Lung (tissue), 12 donors: ENCODE results near the gene LNP1. TPM values are rescaled to one million over a fixed set of nuclear protein-coding genes. Genes with fewer than 3 reads are reported as not detected.

ENCODE experiments used
- ATAC-seq: fragments of 200-7000 bp; cut with Tn5 transposase; one replicate; pipeline ENCODE4 v1.9.1; 2020; ENCODE audit warnings: moderate number of reproducible peaks; ENCODE audit not compliant: insufficient read depth, low FRiP score
- DNase-seq, 3 donors: peaks; one replicate each; pipeline ENCODE4 v3.0.0-alpha.2; 2013 to 2017
- H3K27ac ChIP-seq, 2 donors: one replicate each; pipeline ENCODE4 v1.5.1; 2013; ENCODE audit warnings: mild to moderate bottlenecking in 2 of 2, moderate library complexity in 2 of 2, control low read depth in 1 of 2, inconsistent platforms in 1 of 2, low read depth in 1 of 2, low read length in 1 of 2
- H3K27me3 ChIP-seq, 3 donors: one replicate each; pipeline ENCODE4 v1.5.1; 2013; ENCODE audit warnings: low read length in 2 of 3; ENCODE audit not compliant: control insufficient read depth in 3 of 3, insufficient read depth in 3 of 3
- H3K36me3 ChIP-seq, 4 donors: one replicate each; pipeline ENCODE4 v1.5.1; 2013; ENCODE audit warnings: low read length in 4 of 4, mild to moderate bottlenecking in 1 of 4, moderate library complexity in 1 of 4; ENCODE audit not compliant: control insufficient read depth in 4 of 4, insufficient read depth in 4 of 4
- H3K4me1 ChIP-seq, 5 donors: one replicate each; pipeline ENCODE4 v1.5.1; 2013; ENCODE audit warnings: low read length in 5 of 5, mild to moderate bottlenecking in 2 of 5, moderate library complexity in 1 of 5; ENCODE audit not compliant: control insufficient read depth in 5 of 5, insufficient read depth in 5 of 5
- H3K4me3 ChIP-seq: one replicate; pipeline ENCODE4 v1.5.1; 2013; ENCODE audit warnings: mild to moderate bottlenecking, control low read depth, moderate library complexity
- H3K9ac ChIP-seq, 2 donors: one replicate each; pipeline ENCODE4 v1.5.1; 2013; ENCODE audit warnings: low read length in 2 of 2, control low read depth in 1 of 2; ENCODE audit not compliant: insufficient read depth in 1 of 2
- H3K9me3 ChIP-seq, 4 donors: one replicate each; pipeline ENCODE4 v1.5.1; 2013; ENCODE audit warnings: low read length in 3 of 4, mild to moderate bottlenecking in 1 of 4, moderate library complexity in 1 of 4; ENCODE audit not compliant: control insufficient read depth in 4 of 4, insufficient read depth in 3 of 4
- WGBS, 2 donors: extraction: QIAGEN DNeasy Blood & Tissue Kit; methylation state at CpG; one replicate each; pipeline ENCODE4 v1.1.7; 2013; 5-methylcytosine and 5-hydroxymethylcytosine counted together
- polyA plus RNA-seq, 2 donors: library from polyadenylated mRNA; stranded (reverse); fragments of 200-250 nt; gene quantifications; one replicate each; pipeline ENCODE4 v1.2.1, GENCODE V29; 2013
- total RNA-seq, 2 donors: library from RNA; depleted of rRNA in 1 of 2; stranded (reverse); fragments of >200 nt in 1 of 2; gene quantifications; one replicate each; pipeline ENCODE4 v1.2.1, GENCODE V29; 2014 to 2021
- TF ChIP-seq, protein P1 (sequence below): IDR thresholded peaks from 2 replicates; pipeline ENCODE4 v1.5.1; 2012; ENCODE audit warnings: mild to moderate bottlenecking; ENCODE audit errors: control extremely low read depth, extremely low read depth
- donor health status: control.
- donor health status: control.
- donor health status: Bipolar disorder and iron deficiency.
- donor health status: healthy.
- donor health status: DM: yes; HTN: yes; CAD: no.

Gene LNP1
- total and polyA plus RNA-seq, 4 donors: 1.1 to 5.8 (median 2.2) TPM

DNA sequence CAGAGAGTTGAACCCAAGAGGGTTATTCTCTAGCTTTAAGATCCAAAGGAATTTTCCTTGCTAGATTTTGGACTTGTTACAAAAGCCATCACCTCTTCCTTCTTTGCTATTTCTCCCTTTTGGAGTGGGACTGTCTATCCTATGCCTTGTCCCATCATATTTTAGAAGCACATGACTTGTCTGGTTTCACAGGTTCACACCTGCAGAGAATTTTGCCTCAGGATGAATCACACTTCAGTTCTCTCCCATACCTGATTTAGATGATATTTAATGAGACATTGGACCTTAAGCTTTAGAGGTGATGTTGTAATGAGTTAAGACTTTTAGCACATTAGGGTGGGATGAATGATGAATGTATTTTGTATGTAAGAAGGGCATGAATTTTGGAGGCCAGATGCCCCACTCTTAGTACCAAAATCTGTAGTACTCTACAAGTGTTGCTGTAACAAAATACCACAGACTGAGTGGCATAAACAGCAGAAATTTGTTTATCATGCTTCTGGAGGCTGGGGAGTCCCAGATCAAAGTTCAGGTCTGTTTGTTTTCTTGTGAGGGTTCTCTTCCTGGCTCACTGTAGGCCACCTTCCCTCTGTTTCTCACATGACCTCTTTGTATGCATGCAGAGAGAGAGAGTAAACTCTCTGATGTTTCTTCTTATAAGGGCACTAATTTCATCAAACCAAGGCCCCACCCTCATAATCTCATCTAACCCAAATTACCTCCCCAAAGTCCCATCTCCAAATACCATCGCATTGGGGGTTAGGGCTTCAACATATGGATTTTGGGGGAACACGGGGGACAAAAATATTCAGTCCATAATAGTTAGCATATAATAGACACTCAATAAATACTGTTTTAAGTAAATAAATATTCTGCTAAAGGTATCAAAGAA is 10.0 kb downstream of the LNP1 start:
- H3K9me3 ChIP-seq: peaks cover 0 to 10% (median 3%) of the 10 kb centered on the region in 4 donors
- no peak for ATAC-seq
- peaks cover 0 to 16% (median 3%) of the 10 kb centered on the region in 4 donors for H3K36me3 ChIP-seq
- no peaks in the 10 kb centered on the region for H3K4me1 ChIP-seq
- no peak overlapping the region for H3K9ac ChIP-seq
- no peaks in the 10 kb centered on the region for H3K27me3 ChIP-seq
- H3K4me3 ChIP-seq: no peak overlapping the region
- DNase-seq: no peak
- no peak overlapping the region for H3K27ac ChIP-seq
- WGBS, 2 donors: 99 to 100% methylated on average over 2 of the region's 2 CpGs
- TF ChIP-seq, protein P1, sequence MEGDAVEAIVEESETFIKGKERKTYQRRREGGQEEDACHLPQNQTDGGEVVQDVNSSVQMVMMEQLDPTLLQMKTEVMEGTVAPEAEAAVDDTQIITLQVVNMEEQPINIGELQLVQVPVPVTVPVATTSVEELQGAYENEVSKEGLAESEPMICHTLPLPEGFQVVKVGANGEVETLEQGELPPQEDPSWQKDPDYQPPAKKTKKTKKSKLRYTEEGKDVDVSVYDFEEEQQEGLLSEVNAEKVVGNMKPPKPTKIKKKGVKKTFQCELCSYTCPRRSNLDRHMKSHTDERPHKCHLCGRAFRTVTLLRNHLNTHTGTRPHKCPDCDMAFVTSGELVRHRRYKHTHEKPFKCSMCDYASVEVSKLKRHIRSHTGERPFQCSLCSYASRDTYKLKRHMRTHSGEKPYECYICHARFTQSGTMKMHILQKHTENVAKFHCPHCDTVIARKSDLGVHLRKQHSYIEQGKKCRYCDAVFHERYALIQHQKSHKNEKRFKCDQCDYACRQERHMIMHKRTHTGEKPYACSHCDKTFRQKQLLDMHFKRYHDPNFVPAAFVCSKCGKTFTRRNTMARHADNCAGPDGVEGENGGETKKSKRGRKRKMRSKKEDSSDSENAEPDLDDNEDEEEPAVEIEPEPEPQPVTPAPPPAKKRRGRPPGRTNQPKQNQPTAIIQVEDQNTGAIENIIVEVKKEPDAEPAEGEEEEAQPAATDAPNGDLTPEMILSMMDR: no peak

DNA sequence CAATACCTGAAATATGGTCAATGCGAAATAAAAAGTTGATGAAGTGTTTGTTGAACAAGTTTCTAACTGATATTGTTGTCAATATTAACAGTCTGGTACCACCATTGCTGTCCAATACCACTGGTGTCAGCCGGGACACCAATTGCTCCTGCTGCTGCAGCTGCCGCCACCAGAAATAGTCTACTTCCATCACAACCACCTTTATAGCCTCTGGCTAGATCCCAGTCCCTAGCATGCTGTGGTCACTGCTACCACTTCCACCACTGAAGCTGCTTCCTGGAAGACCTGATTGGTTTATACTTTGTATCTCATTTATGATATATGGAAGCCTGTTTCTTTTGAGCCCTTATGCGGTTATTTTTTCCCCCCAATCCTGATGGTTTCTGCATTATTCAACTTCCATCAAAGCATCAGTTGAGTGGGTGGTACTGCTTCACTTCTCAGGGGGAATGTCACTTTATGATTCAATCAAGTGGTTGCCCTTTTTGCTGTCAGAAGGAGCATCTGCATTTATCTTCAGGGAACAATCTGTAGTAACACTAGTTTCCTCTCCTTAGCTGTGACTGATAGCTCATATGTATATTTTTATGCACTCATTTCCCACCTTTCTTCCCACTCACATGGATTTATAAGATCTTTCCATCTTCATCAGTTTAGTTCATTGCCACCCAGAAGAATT is 11.7 kb downstream of the LNP1 start:
- Histone ChIP-seq H3K4me1 (no peaks in the 10 kb centered on the region), H3K27me3 (no peaks in the 10 kb centered on the region), H3K36me3 (peaks cover 0 to 9% (median 3%) of the 10 kb centered on the region in 4 donors), H3K9me3 (peaks cover 0 to 8% (median 2%) of the 10 kb centered on the region in 4 donors), H3K27ac (no peak overlapping the region), H3K4me3 (no peak overlapping the region), H3K9ac (no peak overlapping the region)
- ATAC-seq (no peak), DNase-seq (no peak)
- 97 to 99% methylated on average over 4 of the region's 4 CpGs for WGBS, 2 donors
- TF ChIP-seq, protein P1: no peak

DNA sequence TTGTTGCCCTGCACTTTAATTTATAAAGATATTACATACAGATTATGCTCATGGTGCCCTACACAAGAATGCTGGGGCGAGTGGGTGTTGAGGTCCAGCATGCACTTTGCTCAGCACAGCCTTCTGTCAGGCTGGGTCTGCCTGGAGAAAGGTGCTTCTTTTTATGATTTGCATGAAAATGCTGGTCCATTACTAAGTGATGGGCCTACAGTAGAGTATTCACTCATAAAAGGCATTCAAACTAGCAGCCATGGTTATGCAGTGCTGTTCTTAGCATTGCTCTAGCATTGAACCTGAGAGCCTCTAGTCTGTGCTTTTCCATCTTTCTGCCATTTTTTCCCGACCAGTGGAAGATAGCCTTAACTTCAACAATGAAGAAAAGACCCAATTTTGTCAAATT is 12.3 kb downstream of the LNP1 start:
- ATAC-seq (no peak), DNase-seq (no peak)
- TF ChIP-seq, protein P1: no peak
- Histone ChIP-seq H3K9ac (no peak overlapping the region), H3K27me3 (no peaks in the 10 kb centered on the region), H3K36me3 (peaks cover 0 to 9% (median 3%) of the 10 kb centered on the region in 4 donors), H3K9me3 (peaks cover 0 to 8% (median under 1%) of the 10 kb centered on the region in 4 donors), H3K4me1 (no peaks in the 10 kb centered on the region), H3K4me3 (no peak overlapping the region), H3K27ac (no peak overlapping the region)
- WGBS, 2 donors: 91 to 93% methylated on average over 2 of the region's 2 CpGs
